Measurements from ENCODE around the gene ARID4B. TPM values are rescaled to one million over a fixed set of nuclear protein-coding genes. Genes with fewer than 3 reads are reported as not detected.

Gene ARID4B
- total RNA-seq, 1 donor from 2014 or later: 87.0 TPM

DNA sequence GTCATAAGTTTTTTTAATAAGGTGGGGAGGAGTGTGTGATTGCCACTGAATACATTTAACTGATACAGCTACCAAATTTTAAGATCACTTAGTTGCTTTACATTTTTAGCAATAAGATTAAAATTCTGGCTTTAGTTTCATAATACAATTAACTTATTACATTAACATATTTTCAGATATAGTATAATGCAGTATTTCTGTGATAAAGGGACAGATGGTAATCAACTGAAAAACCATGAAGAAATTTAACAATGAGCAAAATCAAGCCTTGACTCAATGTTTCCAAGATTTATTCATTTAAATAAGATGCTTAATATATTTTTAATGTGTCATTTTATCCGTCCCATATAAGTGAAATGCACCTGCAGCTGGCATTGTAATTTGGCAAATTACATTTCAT is 203.3 kb downstream of the ARID4B start:
- no peak for DNase-seq

DNA sequence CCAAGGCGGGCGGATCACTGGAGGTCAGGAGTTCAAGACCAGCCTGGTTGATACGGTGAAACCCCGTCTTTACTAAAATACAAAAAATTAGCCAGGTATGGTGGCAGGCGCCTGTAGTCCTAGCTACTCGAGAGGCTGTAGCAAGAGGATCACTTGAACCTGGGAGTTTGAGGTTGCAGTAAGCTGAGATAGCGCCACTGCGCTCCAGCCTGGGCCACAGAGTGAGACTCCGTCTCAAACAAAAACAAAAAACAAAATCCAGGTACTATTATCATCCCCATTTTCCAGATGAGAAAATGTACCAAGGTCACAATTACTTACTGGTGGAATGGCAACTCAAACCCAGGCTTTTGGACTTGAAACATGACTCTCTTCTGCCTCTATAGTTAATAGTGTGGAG is 203.9 kb downstream of the ARID4B start:
- no peak for DNase-seq

GRCh38 chr1:235122348-235122747 is 205.6 kb downstream of the ARID4B start:
- DNase-seq: no peak

Small RNA genes lying within 50 kb of the gene (small RNA-seq; reads per million reads assigned to genes)
- gene AL391994.1: not detected
- not detected for gene MIR4753
- 6.4 reads per million, percentile 91 among the genes with 10 or more reads in this experiment for gene SNORA14B

Other genes starting within 250 kb of the ARID4B start
- gene TOMM20, start 199.3 kb downstream of the ARID4B start, total RNA-seq: 181 TPM
- 43.5 TPM for gene RBM34, start 166.9 kb downstream of the ARID4B start, total RNA-seq
- 35.2 TPM for gene GGPS1, start 391 bp upstream of the ARID4B start, total RNA-seq
- gene TBCE, start 39.2 kb upstream of the ARID4B start, total RNA-seq: 47.1 TPM
- 20.3 TPM for gene B3GALNT2, start 176.3 kb upstream of the ARID4B start, total RNA-seq